ENCODE measurements around the gene GPX1.
"Not testable (repeated sequence)": the region's sequence is repeated elsewhere in the genome, so short reads cannot be mapped to it uniquely, and the experiment has no call there.

GRCh38 chr3:49405570-49405969 lies 47.4 kb upstream of the GPX1 start:
- not testable (repeated sequence) for TF ChIP-seq CTCF (IDR thresholded peaks at IDR 0.05 in 8 of 11, conservative IDR thresholded peaks at IDR 0.05 in 3 of 11); POLR2A (IDR thresholded peaks at IDR 0.05)

All from spleen (tissue), 7 donors.